IMR-90 (cell line): ENCODE results near the gene OGDHL. TPM values are rescaled to one million over a fixed set of nuclear protein-coding genes. Genes with fewer than 3 reads are reported as not detected.

ENCODE experiments used
- ATAC-seq: fragments of 200-7000 bp; cut with Tn5 transposase; 2 replicates; pipeline ENCODE4 v1.9.1; 2020; ENCODE audit warnings: low read depth, mild to moderate bottlenecking, moderate library complexity
- BruUV-seq: library from RNA; stranded (reverse); fragments of 400-500 nt; replicated peaks from 2 replicates; lab custom pipeline; 2021; lab: Mats Ljungman, UMichigan
- CTCF ChIA-PET: fragments of 300-600 bp; formaldehyde crosslinking; extraction: SDS; loops from one replicate; lab custom pipeline; 2021; ENCODE audit warnings: antibody characterized with exemption; lab: Yijun Ruan, JAX
- POLR2A ChIA-PET: fragments of 300-600 bp; sonication (Branson Sonifier 250); formaldehyde crosslinking; loops from one replicate; lab custom pipeline; 2022; ENCODE audit warnings: antibody characterized with exemption; ENCODE audit not compliant: unreplicated experiment; lab: Charles Lee
- DNase-seq: peaks from one replicate; pipeline ENCODE4 v3.0.0; 2013
- H2AFZ ChIP-seq: replicated peaks from 2 replicates; pipeline ENCODE3; 2013; ENCODE audit warnings: low read length, mild to moderate bottlenecking; ENCODE audit not compliant: poor library complexity
- H2AK5ac ChIP-seq: 2 replicates; pipeline ENCODE4 v1.6.1; 2013; ENCODE audit warnings: low read depth, low read length, inconsistent platforms
- H2AK9ac ChIP-seq: replicated peaks from 2 replicates; pipeline ENCODE3; 2013; ENCODE audit warnings: mild to moderate bottlenecking, low read depth, low read length, moderate library complexity; ENCODE audit not compliant: poor library complexity
- H2BK120ac ChIP-seq: 2 replicates; pipeline ENCODE4 v1.6.1; 2013; ENCODE audit warnings: low read depth, low read length, inconsistent platforms
- H2BK15ac ChIP-seq: 3 replicates; pipeline ENCODE4 v1.6.1; 2013; ENCODE audit warnings: low read depth, low read length, inconsistent platforms
- H2BK20ac ChIP-seq: 2 replicates; pipeline ENCODE4 v1.6.1; 2013; ENCODE audit warnings: low read depth, mild to moderate bottlenecking, inconsistent platforms, low read length, moderate library complexity
- H2BK5ac ChIP-seq: 2 replicates; pipeline ENCODE4 v1.6.1; 2013; ENCODE audit warnings: mild to moderate bottlenecking, low read depth, low read length, inconsistent platforms; ENCODE audit not compliant: poor library complexity, severe bottlenecking
- H3K14ac ChIP-seq: replicated peaks from 2 replicates; pipeline ENCODE4 v1.6.1; 2013; ENCODE audit warnings: low read depth, low read length, inconsistent platforms
- H3K18ac ChIP-seq: 2 replicates; pipeline ENCODE4 v1.6.1; 2013; ENCODE audit warnings: low read depth, low read length, control low read depth
- H3K23ac ChIP-seq: 2 replicates; pipeline ENCODE4 v1.6.1; 2013; ENCODE audit warnings: low read depth, low read length, inconsistent platforms
- H3K27ac ChIP-seq: 2 replicates; pipeline ENCODE4 v1.5.1; 2013; ENCODE audit warnings: mild to moderate bottlenecking, control low read depth, low read length; ENCODE audit not compliant: insufficient read depth
- H3K27me3 ChIP-seq: 2 replicates; pipeline ENCODE4 v1.6.1; 2013; ENCODE audit warnings: low read length; ENCODE audit not compliant: control insufficient read depth, insufficient read depth
- H3K36me3 ChIP-seq: 2 replicates; pipeline ENCODE4 v1.6.1; 2013; ENCODE audit warnings: low read length, mixed read lengths; ENCODE audit not compliant: control insufficient read depth, insufficient read depth
- H3K4ac ChIP-seq: 2 replicates; pipeline ENCODE4 v1.6.1; 2013; ENCODE audit warnings: low read depth, low read length, inconsistent platforms
- H3K4me1 ChIP-seq: 2 replicates; pipeline ENCODE4 v1.6.1; 2013; ENCODE audit warnings: low read length, mixed read lengths; ENCODE audit not compliant: control insufficient read depth, insufficient read depth
- H3K4me2 ChIP-seq: 2 replicates; pipeline ENCODE4 v1.6.1; 2013; ENCODE audit warnings: low read depth, mild to moderate bottlenecking, control low read depth, low read length, moderate library complexity
- H3K4me3 ChIP-seq: 2 replicates; pipeline ENCODE4 v1.5.1; 2013; ENCODE audit warnings: low read depth, mild to moderate bottlenecking, control low read depth, low read length, moderate library complexity; ENCODE audit not compliant: insufficient read depth
- H3K56ac ChIP-seq: 2 replicates; pipeline ENCODE4 v1.6.1; 2013; ENCODE audit warnings: low read length, inconsistent platforms; ENCODE audit not compliant: insufficient read depth; ENCODE audit errors: extremely low read depth
- H3K79me1 ChIP-seq, 2 experiments: 2 replicates each; pipeline ENCODE4 v1.6.1; 2013; ENCODE audit warnings: low read length in 2 of 2, inconsistent platforms in 1 of 2, low read depth in 1 of 2
- H3K9ac ChIP-seq: 2 replicates; pipeline ENCODE4 v1.6.1; 2013; ENCODE audit warnings: low read depth, low read length, control low read depth
- H3K9me1 ChIP-seq: 2 replicates; pipeline ENCODE4 v1.6.1; 2013; ENCODE audit warnings: low read length, inconsistent platforms; ENCODE audit not compliant: insufficient read depth
- H3K9me3 ChIP-seq: 2 replicates; pipeline ENCODE4 v1.6.1; 2013; ENCODE audit warnings: low read length; ENCODE audit not compliant: control insufficient read depth, insufficient read depth
- H4K20me1 ChIP-seq: 2 replicates; pipeline ENCODE4 v1.6.1; 2013; ENCODE audit warnings: low read length, inconsistent platforms; ENCODE audit not compliant: insufficient read depth
- H4K5ac ChIP-seq: 2 replicates; pipeline ENCODE4 v1.6.1; 2013; ENCODE audit warnings: mild to moderate bottlenecking, low read depth, low read length, control low read depth
- H4K8ac ChIP-seq, 2 experiments: 2 replicates each; pipeline ENCODE4 v1.6.1; 2013; ENCODE audit warnings: low read depth in 2 of 2, low read length in 2 of 2, control low read depth in 1 of 2, inconsistent platforms in 1 of 2
- H4K91ac ChIP-seq: 2 replicates; pipeline ENCODE4 v1.6.1; 2013; ENCODE audit warnings: low read depth, low read length, inconsistent platforms; ENCODE audit not compliant: insufficient read depth
- CHD1 ChIP-seq: IDR thresholded peaks from 2 replicates; pipeline ENCODE4 v1.6.1; 2012; ENCODE audit warnings: low read depth, low read length, improper control_type of control experiment
- NFE2L2 ChIP-seq: fragments of 150-350 bp; IDR thresholded peaks from 2 replicates; pipeline ENCODE4 v1.6.1; 2016; ENCODE audit warnings: low read depth, mild to moderate bottlenecking, low read length
- WGBS, 2 experiments: methylation state at CpG; one replicate each; pipeline versions ENCODE4 v1.1.5 to v1.1.7; 2013; ENCODE audit warnings: missing lambda C conversion rate in 2 of 2; ENCODE audit not compliant: insufficient read length in 1 of 2; ENCODE audit errors: extremely low coverage in 2 of 2; 5-methylcytosine and 5-hydroxymethylcytosine counted together
- dilution Hi-C: fragments of 300-500 bp; cut with HindIII; formaldehyde crosslinking; loops from one replicate; pipeline ENCODE4 v1.14.3; 2018; ENCODE audit warnings: low sequenced_read_pairs; ENCODE audit not compliant: unreplicated experiment
- in situ Hi-C: fragments of 300-500 bp; cut with MboI; formaldehyde crosslinking; loops from 3 replicates; pipeline ENCODE4 v1.14.3; 2019; ENCODE audit warnings: low sequenced_read_pairs, inconsistent platforms, mixed read lengths
- intact Hi-C: fragments of 100-400 bp; cut with micrococcal nuclease; formaldehyde crosslinking; loops from 2 replicates; pipeline ENCODE4 v1.10.0; 2022
- polyA plus RNA-seq, 3 experiments: library from polyadenylated mRNA; depleted of rRNA; stranded (reverse); fragments of >200 nt; gene quantifications; 2 replicates each; pipeline ENCODE4 v1.2.3, GENCODE V29; 2012; ENCODE audit warnings: low replicate concordance in 1 of 3
- total RNA-seq: library from RNA; depleted of rRNA; stranded (reverse); fragments of >200 nt; gene quantifications from 2 replicates; pipeline ENCODE4 v1.2.3, GENCODE V29; 2012

OGDHL gene
- total and polyA plus RNA-seq, 2 of the 4 experiments (the other 2 are of a cell fraction) = 0.18 to 0.27 TPM

DNA sequence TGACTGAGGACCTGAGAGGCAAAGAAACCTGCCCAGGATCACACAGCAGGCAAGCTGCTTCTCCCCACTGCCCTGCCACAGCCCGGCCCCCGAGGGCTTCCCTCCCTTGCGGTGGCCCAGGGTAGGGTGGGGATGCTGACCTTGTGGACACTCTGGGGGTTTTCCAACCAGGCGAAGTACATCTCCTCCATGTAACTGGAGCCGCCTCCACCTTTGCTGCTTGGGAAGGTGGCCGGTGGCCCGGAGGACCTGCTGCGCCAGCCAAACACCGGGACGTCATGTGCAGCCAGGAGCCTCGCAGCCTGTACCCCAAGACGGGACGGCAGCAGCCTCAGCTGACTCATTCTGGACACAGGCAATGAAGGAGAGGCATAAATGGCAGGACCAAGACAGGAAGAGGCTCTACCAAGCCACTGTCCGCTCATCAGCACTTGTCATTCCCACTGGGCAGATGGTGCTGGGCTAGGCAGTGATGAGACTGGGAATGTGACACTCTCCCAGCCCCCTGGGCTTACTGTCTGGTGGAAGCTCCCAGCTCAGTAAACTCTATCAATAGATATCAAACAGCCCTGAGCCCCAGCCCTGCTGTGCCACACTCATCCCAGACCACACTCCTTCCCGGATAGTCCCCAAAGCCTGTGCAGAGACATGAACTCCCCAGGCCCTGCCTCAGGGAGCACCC is 3.7 kb downstream of the OGDHL start:
- Histone ChIP-seq H2BK20ac (no peak overlapping the region), H4K20me1 (no peaks in the 10 kb centered on the region), H3K4ac (no peak overlapping the region), H2AFZ (no peak overlapping the region), H3K27ac (no peak overlapping the region), H3K9ac (no peak overlapping the region), H3K9me3 (no peaks in the 10 kb centered on the region), H3K18ac (no peak overlapping the region), H2BK5ac (no peak overlapping the region), H4K5ac (no peak overlapping the region), H3K56ac (no peak overlapping the region), H2BK120ac (no peak overlapping the region), H3K4me2 (no peak overlapping the region), H3K9me1 (peaks cover 4% of the 10 kb centered on the region; the same call in 1 of the 2 replicates), H4K91ac (no peak overlapping the region), H2AK5ac (no peak overlapping the region), H3K79me1 (no peaks in the 10 kb centered on the region), H4K8ac (no peak overlapping the region), H3K27me3 (peaks cover 16% of the 10 kb centered on the region), H3K14ac (no peak overlapping the region), H3K36me3 (no peaks in the 10 kb centered on the region), H3K23ac (no peak overlapping the region), H3K4me3 (no peak overlapping the region), H2AK9ac (no peak overlapping the region), H3K4me1 (no peaks in the 10 kb centered on the region), H2BK15ac (no peak overlapping the region)
- TF ChIP-seq CHD1 (no peak), NFE2L2 (no peak)
- BruUV-seq = no TSS peak
- ATAC-seq (no peak), DNase-seq (no peak)
- dilution Hi-C loops = no loop called here
- CTCF ChIA-PET = no interaction called here
- in situ Hi-C loops = no loop called here
- 90% methylated on average over 7 of the region's 15 CpGs; no CpG with 5 or more reads in 1 of the 2 experiments for WGBS, 2 experiments
- POLR2A ChIA-PET = no interaction called here
- intact Hi-C loops = no loop called here
